Effector memory CD4-positive, alpha-beta T cell (primary cell): ENCODE data around the gene ASGR1.
A peak's percentile ranks its signal among the peaks of the same experiment; 100 is the strongest.

Source experiments
- DNase-seq, 3 donors: peaks; one replicate each; pipeline ENCODE4 v3.0.0-alpha.2; 2020
- H3K27ac ChIP-seq: 2 replicates; pipeline ENCODE4 v1.7.0; 2013; ENCODE audit warnings: mild to moderate bottlenecking, low read length, moderate library complexity; ENCODE audit not compliant: insufficient read depth, poor library complexity, severe bottlenecking
- H3K27me3 ChIP-seq: replicated peaks from 2 replicates; pipeline ENCODE4 v1.7.0; 2013; ENCODE audit warnings: mild to moderate bottlenecking, low read length; ENCODE audit not compliant: insufficient read depth, control insufficient read depth, poor library complexity, severe bottlenecking
- H3K36me3 ChIP-seq: 2 replicates; pipeline ENCODE4 v1.7.0; 2013; ENCODE audit warnings: mild to moderate bottlenecking, low read length, moderate library complexity; ENCODE audit not compliant: control insufficient read depth, insufficient read depth
- H3K4me1 ChIP-seq: 2 replicates; pipeline ENCODE4 v1.7.0; 2013; ENCODE audit warnings: low read length, mild to moderate bottlenecking; ENCODE audit not compliant: control insufficient read depth, insufficient read depth, poor library complexity, severe bottlenecking
- H3K4me3 ChIP-seq: 2 replicates; pipeline ENCODE4 v1.7.0; 2013; ENCODE audit warnings: low read length, low read depth, mild to moderate bottlenecking; ENCODE audit not compliant: insufficient read depth, poor library complexity, severe bottlenecking
- H3K9me3 ChIP-seq: 2 replicates; pipeline ENCODE4 v1.7.0; 2013; ENCODE audit warnings: mild to moderate bottlenecking, low read length, moderate library complexity; ENCODE audit not compliant: control insufficient read depth

ASGR1 gene

DNA sequence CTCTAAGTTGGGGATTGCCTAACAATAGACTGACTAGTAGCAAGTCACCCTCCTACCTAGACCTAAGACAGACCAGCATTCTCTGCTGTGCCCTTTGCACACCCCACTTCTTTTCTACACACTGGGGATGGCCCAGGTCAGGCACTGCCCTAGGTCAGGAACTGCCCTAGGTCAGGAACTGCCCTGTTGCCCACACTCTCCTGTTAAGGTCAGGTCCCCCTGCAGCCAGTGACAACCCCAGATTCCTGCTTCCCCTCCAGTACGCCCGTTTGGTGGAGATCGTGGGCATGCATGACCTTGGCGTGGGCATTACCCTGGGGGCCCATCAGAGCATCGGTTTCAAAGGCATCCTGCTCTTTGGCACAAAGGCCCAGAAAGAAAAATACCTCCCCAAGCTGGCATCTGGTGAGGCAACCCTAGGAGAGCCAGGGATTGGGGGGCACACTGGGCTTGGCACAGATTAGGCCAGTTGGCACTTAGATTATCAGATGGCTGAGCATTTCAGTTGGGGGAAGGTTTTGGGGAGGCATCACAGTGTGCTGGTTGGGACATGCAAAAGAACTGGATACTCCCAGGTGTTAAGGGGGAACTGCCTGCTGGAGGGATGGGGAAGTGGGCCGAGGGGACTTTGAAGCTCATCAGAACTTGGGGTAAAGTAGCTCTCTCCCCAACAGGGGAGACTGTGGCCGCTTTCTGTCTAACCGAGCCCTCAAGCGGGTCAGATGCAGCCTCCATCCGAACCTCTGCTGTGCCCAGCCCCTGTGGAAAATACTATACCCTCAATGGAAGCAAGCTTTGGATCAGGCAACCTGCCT lies 42.3 kb upstream of the ASGR1 start:
- Histone ChIP-seq H3K27me3 (no peaks in the 10 kb centered on the region), H3K27ac (peak overlapping the region; percentile 83), H3K9me3 (no peaks in the 10 kb centered on the region), H3K4me1 (peaks cover 28% of the 10 kb centered on the region), H3K36me3 (peaks cover 40% of the 10 kb centered on the region), H3K4me3 (no peak overlapping the region)
- DNase-seq = no peak

DNA sequence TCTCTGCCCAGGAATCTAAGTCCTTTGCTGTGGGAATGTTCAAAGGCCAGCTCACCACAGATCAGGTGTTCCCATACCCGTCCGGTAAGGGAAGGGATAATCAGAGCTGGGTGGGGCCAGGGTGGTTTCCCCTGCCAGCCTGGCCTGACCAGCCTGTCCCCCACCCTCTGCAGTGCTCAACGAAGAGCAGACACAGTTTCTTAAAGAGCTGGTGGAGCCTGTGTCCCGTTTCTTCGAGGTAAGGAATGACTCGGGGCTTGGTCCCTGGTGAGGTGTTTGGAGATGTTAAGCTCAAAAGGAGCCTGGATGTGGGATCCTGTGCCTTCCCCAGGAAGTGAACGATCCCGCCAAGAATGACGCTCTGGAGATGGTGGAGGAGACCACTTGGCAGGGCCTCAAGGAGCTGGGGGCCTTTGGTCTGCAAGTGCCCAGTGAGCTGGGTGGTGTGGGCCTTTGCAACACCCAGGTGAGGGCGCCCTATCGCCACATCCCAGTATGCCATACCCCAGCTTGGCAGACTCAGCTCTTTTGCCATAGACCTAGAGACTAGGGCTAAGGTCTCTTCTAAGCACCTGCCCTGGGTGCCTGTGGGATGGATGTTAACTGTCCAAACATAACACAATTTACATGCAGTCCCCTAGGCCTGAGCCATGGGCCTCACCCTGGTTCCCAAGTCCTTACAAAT lies 41.6 kb upstream of the ASGR1 start:
- H3K4me1 ChIP-seq = peaks cover 28% of the 10 kb centered on the region
- H3K27ac ChIP-seq = peak overlapping the region; percentile 83
- peaks cover 35% of the 10 kb centered on the region for H3K36me3 ChIP-seq
- H3K9me3 ChIP-seq = no peaks in the 10 kb centered on the region
- H3K4me3 ChIP-seq = peak overlapping the region; percentile 91
- H3K27me3 ChIP-seq = no peaks in the 10 kb centered on the region
- peak; percentile 21 to 38 (median 25) for DNase-seq

DNA sequence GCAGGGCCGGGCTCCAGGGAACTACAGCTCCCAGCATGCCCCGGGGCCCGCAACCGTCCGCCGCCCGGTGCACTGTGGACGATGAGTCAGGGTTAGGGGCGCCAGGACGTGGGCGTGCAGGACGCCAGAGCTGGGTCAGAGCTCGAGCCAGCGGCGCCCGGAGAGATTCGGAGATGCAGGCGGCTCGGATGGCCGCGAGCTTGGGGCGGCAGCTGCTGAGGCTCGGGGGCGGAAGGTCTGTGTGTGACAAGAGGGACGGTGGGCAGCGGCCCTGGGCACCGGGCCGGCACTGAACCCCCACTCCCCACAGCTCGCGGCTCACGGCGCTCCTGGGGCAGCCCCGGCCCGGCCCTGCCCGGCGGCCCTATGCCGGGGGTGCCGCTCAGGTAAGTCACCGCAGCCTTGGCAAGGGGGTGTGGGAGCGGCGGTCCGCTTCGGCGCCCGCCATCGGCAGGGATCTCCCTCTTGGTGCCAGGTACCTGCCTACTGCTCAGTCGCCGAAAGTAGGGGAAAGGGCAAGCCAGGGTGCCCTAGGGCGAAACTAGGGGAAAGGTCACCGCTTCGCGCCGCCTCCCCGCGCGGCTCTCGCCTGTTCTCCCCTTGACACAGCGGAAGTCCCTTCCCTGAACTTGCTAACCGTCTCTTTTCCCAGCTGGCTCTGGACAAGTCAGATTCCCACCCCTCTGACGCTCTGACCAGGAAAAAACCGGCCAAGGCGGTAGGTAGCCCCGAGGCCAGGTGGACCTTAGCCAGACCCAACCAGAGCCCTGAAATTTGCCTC lies 40.8 kb upstream of the ASGR1 start, which contains the start of the genes ACADVL and DLG4:
Gene ACADVL, plus strand, starts transcription at position 127 of the 781 bp plus-strand sequence. Its CDS starts 47 bp downstream, at position 174.
Gene DLG4, minus strand, starts transcription at position 25 of the 781 bp plus-strand sequence.
- Histone ChIP-seq H3K9me3 (no peaks in the 10 kb centered on the region), H3K27ac (peak within 1 kb of the TSS; percentile 83), H3K27me3 (no peaks in the 10 kb centered on the region), H3K4me3 (peak within 1 kb of the TSS; percentile 91), H3K4me1 (peaks cover 33% of the 10 kb centered on the region), H3K36me3 (peaks cover 27% of the 10 kb centered on the region)
- DNase-seq = peak; percentile 61 to 67 (median 63)

DNA sequence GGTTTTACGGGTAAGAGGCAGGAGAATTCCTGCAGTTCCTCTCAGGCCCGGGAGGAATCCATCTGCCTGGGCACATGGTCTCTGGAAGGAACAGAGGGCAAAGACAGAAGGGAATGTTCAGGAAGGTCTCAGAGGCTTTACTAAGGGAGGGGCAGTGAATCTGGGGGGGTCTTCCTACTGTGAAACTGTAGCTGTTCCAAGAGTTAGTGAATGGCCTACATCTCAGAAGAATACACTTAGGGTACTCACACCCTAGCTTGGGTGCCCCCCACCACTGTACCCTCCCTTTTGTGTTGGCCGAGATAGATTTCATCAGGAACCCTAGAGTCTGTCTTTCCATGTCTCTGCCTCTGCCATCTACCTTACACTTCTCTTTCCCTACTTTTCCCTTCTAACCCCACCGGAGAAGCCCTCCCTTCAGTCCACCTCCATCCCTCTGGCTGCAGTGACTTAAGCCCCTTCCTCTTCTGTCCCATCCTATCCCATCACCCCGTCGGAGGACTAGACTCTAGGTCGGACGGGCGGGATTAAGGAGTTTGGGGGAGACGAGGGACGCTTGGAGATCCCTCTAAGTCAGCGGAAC lies 40.1 kb upstream of the ASGR1 start:
- Histone ChIP-seq H3K4me1 (peaks cover 37% of the 10 kb centered on the region), H3K9me3 (no peaks in the 10 kb centered on the region), H3K36me3 (peaks cover 22% of the 10 kb centered on the region), H3K27me3 (no peaks in the 10 kb centered on the region), H3K27ac (peak overlapping the region; percentile 83), H3K4me3 (peak overlapping the region; percentile 91)
- DNase-seq = no peak

DNA sequence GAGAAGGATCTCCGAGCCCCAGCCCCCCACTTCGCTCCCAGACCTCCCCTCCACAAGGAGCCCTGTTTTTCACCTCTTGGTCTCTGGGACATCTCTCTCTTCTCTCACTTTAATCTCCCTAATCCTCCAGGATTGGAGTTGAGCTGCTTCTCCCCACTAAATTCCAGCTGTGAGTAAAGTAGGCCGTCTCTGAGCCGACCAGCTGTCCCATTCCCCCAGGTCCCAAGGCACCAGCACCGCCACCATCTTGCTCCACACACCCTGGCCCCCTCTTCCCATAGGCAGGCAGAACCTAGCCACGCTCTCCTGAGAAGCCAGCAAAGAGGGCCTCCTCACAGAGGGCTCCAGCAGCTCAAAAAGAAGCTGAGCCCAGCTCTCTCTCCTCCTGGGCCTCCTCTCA lies 39.6 kb upstream of the ASGR1 start:
- H3K4me1 ChIP-seq = peaks cover 37% of the 10 kb centered on the region
- no peak overlapping the region for H3K4me3 ChIP-seq
- H3K27me3 ChIP-seq = no peaks in the 10 kb centered on the region
- no peak for DNase-seq
- no peak overlapping the region for H3K27ac ChIP-seq
- H3K9me3 ChIP-seq = no peaks in the 10 kb centered on the region
- H3K36me3 ChIP-seq = peaks cover 17% of the 10 kb centered on the region

DNA sequence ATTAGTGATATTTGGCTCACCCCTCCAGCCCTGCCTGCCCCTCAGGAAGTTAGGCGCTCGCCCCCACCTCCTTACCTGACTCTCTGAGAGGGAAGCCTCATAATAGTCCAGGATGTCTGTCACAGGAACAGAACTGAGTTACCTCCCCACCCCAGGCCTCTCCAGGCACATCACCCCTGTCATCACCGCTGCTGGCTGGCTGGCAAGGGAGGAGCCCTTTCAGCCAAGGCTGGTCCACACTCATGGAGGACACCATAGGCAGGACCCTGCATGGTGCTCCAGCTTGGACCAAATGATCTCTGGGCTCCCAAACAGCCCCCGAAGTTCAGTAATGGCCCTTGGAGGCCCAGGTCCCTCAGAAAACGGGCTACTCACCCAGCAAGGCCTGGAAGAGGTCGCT lies 39.0 kb upstream of the ASGR1 start:
- Histone ChIP-seq H3K36me3 (peaks cover 11% of the 10 kb centered on the region), H3K27ac (peak overlapping the region; percentile 55), H3K27me3 (no peaks in the 10 kb centered on the region), H3K4me3 (no peak overlapping the region), H3K9me3 (no peaks in the 10 kb centered on the region), H3K4me1 (peaks cover 37% of the 10 kb centered on the region)
- no peak for DNase-seq

DNA sequence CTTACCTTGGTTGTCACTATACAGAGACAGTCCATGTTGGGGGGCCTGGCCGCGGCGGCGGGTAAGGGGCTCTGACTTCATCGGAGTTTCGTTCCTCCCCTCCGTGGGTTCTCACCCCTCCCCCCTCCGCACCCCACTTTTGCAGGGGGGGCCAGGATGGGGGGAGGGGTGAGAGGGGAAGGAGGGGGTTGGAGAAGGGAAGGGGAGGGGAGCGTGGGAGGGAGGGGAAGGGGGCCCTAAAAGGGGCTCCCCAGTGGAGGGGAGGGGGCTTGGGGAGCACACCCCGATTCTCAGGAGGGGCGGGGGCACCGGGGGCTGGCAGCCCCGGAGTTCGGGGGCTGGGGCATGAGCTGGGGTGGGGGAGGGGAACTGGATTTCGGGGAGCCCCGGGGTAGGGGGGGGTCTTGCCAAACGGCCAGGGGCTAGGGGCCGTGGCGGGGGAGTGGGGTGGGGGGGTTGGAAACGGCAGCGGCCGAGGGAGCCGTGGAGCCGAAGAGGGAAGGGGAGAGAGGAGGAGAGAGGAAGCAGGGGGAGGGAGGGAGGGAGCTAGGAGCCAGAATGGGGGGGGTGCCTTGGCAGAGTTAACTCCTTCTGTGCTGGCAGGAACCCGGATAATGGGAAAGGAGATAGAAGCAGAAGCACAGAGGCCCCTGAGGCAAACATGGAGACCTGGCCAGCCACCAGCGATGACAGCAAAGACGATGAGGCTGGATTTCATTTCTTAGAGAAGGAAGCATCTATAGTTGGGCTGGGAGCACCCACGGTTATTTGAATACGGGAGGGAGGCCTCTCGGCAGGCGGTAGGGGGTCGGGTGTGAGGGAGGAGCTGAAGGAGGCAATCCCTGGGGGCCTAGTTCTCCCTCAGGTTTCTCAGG lies 38.2 kb upstream of the ASGR1 start:
- Histone ChIP-seq H3K9me3 (no peaks in the 10 kb centered on the region), H3K4me3 (no peak overlapping the region), H3K4me1 (peaks cover 37% of the 10 kb centered on the region), H3K36me3 (peaks cover 5% of the 10 kb centered on the region), H3K27me3 (no peaks in the 10 kb centered on the region), H3K27ac (peak overlapping the region; percentile 55)
- DNase-seq = no peak

DNA sequence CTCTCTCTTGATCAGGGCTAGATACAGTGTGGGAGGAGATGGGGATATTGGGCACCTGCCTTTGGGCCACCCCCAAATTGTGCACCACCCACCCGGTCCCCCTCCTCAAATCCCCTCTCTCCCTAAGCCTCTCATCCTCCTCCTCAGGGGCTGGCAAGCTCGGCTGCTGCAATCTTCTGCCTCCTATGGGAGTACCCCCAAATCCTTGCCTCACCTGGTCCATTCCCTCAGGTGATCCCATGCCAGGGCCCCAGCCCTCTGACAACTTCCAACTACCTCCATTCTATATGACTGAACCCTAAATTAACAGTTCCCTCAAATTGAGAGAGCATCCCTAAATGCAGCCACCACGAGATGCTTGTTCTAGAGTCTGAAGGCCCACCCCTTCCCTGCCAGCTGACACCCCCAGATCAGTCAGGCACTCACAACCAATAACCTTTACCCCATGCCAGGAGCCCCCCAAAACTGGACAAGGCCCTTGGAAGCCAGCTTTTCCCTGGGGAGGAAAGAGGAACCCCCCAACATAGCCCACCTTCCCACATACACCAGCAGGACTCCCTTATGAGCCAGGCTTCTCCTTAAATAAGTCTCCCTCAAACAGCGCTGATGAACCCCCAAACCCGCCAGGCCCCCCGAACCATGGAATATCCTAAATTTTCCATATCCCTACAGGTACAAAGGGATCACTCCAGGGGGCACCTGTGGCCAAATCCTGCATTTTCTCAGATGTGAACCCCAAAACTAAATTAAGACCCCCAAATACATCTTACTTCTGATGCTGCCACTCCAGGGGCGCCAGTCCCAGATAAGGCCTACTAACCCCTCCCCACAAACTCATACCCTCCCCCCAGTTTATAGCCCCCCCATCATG lies 37.3 kb upstream of the ASGR1 start:
- Histone ChIP-seq H3K4me1 (peaks cover 37% of the 10 kb centered on the region), H3K9me3 (no peaks in the 10 kb centered on the region), H3K27me3 (no peaks in the 10 kb centered on the region), H3K36me3 (no peaks in the 10 kb centered on the region), H3K4me3 (no peak overlapping the region), H3K27ac (peak overlapping the region; percentile 52)
- no peak for DNase-seq
